Tibial nerve (tissue), 4 donors: ENCODE data around the gene FAM219B.

ENCODE experiments used
- CTCF ChIP-seq, 5 experiments: fragments of 200-600 bp in 3 of 5; fragments of 450-650 bp in 2 of 5; sonication (generic) in 3 of 5; IDR thresholded peaks; one replicate each; pipeline ENCODE4 v1.5.1; 2016 to 2019; ENCODE audit warnings: antibody characterized with exemption in 5 of 5, mild to moderate bottlenecking in 3 of 5, moderate library complexity in 2 of 5
- EP300 ChIP-seq, 2 donors: sonication (generic); formaldehyde crosslinking; IDR thresholded peaks; one replicate each; pipeline ENCODE4 v1.6.1; 2017; ENCODE audit warnings: antibody characterized with exemption in 2 of 2, mild to moderate bottlenecking in 1 of 2
- POLR2A ChIP-seq, 2 donors: fragments of 450-650 bp; IDR thresholded peaks; one replicate each; pipeline ENCODE4 v1.6.1; 2017; ENCODE audit warnings: antibody characterized with exemption in 2 of 2, mild to moderate bottlenecking in 2 of 2, moderate library complexity in 2 of 2

- no peak for TF ChIP-seq POLR2A (IDR thresholded peaks at IDR 0.05)
- TF ChIP-seq CTCF (IDR thresholded peaks at IDR 0.05): no peak
- no peak for TF ChIP-seq EP300 (IDR thresholded peaks at IDR 0.05)
Measured at GRCh38 chr15:74907163-74907870, 666 bp upstream of the FAM219B start.
